K562 (cell line): ENCODE data around the gene KIF3A. TPM values are rescaled to one million over a fixed set of nuclear protein-coding genes. Genes with fewer than 3 reads are reported as not detected.

ENCODE experiments used
- ARID1B ChIP-seq: fragments of 450-650 bp; IDR thresholded peaks from 2 replicates; pipeline ENCODE4 v1.6.1; 2016; ENCODE audit warnings: antibody characterized with exemption, mild to moderate bottlenecking, inconsistent platforms
- BMI1 ChIP-seq: fragments of 150-350 bp; IDR thresholded peaks from 2 replicates; pipeline ENCODE4 v1.6.1; 2014; ENCODE audit warnings: low read length
- CBX8 ChIP-seq: fragments of 200-600 bp; sonication (generic); IDR thresholded peaks from 2 replicates; pipeline ENCODE4 v1.6.1; 2012; ENCODE audit warnings: borderline replicate concordance, mixed run types, low read depth, mild to moderate bottlenecking, moderate library complexity, mixed read lengths, low read length, control low read depth, inconsistent platforms; ENCODE audit not compliant: poor library complexity, severe bottlenecking; ENCODE audit errors: extremely low read depth
- DMBX1 ChIP-seq: fragments of 250-450 bp; sonication (Bioruptor Pico); IDR thresholded peaks from 2 replicates; pipeline ENCODE4 v1.8.0; 2022; ENCODE audit warnings: inconsistent platforms, mild to moderate bottlenecking, moderate library complexity, borderline replicate concordance
- LARP7 ChIP-seq: fragments of 450-650 bp; IDR thresholded peaks from 2 replicates; pipeline ENCODE4 v1.6.1; 2016
- MECOM ChIP-seq: fragments of 250-450 bp; sonication (Bioruptor Pico); IDR thresholded peaks from 2 replicates; pipeline ENCODE4 v1.8.0; 2022; ENCODE audit warnings: inconsistent platforms
- MEF2A ChIP-seq: IDR thresholded peaks from 2 replicates; pipeline ENCODE4 v1.6.1; 2011; ENCODE audit warnings: low read depth, mild to moderate bottlenecking, low read length, moderate library complexity; ENCODE audit not compliant: control insufficient read depth
- NFXL1 ChIP-seq: fragments of 450-650 bp; formaldehyde crosslinking; IDR thresholded peaks from 2 replicates; pipeline ENCODE4 v1.4.0; 2021; ENCODE audit warnings: mild to moderate bottlenecking
- SAP30 ChIP-seq: fragments of 200-600 bp; sonication (generic); IDR thresholded peaks from 2 replicates; pipeline ENCODE4 v1.6.1; 2012; ENCODE audit warnings: borderline replicate concordance, low read depth, mild to moderate bottlenecking, moderate library complexity, low read length, control low read depth, inconsistent platforms; ENCODE audit not compliant: insufficient read depth, poor library complexity, severe bottlenecking
- SRSF9 ChIP-seq: fragments of 200-400 bp; formaldehyde crosslinking; IDR thresholded peaks from 2 replicates; pipeline ENCODE4 v1.6.1; 2017; ENCODE audit warnings: low read depth, low read length, borderline replicate concordance
- YBX1 ChIP-seq: fragments of 450-650 bp; IDR thresholded peaks from 2 replicates; pipeline ENCODE4 v1.7.1; 2016; ENCODE audit warnings: mild to moderate bottlenecking
- ZNF175 ChIP-seq: fragments of 200-800 bp; sonication (Bioruptor generic); IDR thresholded peaks from 2 replicates; pipeline ENCODE4 v1.6.1; 2016; ENCODE audit warnings: low read depth, mild to moderate bottlenecking, missing genetic modification characterization, missing compliant biosample characterization
- ZNF707 ChIP-seq: fragments of 250-450 bp; sonication (Bioruptor Pico); conservative IDR thresholded peaks from 2 replicates; pipeline ENCODE4 v1.8.0; 2022; ENCODE audit warnings: inconsistent platforms, mild to moderate bottlenecking, moderate library complexity
- ZNF780A ChIP-seq: fragments of 250-450 bp; sonication (Bioruptor Pico); IDR thresholded peaks from 2 replicates; pipeline ENCODE4 v1.5.0; 2021; ENCODE audit warnings: mild to moderate bottlenecking
- polyA plus RNA-seq, 8 experiments: library from polyadenylated mRNA; depleted of rRNA in 4 of 8; stranded (reverse) in 5 of 8; unstranded in 3 of 8; fragments of >200 nt; fragmentation: Nextera tagmentation in 2 of 8; fragmentation: Illumina TruSeq in 1 of 8; extraction: Ambion mirVana in 2 of 8; extraction: Trizol in 1 of 8; gene quantifications; 2 replicates each; pipeline versions ENCODE4 v1.2.1 to v1.2.3, GENCODE V29; 2011 to 2014; ENCODE audit warnings: inconsistent platforms in 1 of 8, missing spikeins in 1 of 8
- total RNA-seq, 7 experiments: library from RNA; depleted of rRNA in 6 of 7; stranded (reverse); fragments of >200 nt in 6 of 7; fragmentation: Illumina TruSeq in 2 of 7; extraction: Trizol in 2 of 7; gene quantifications; 2 replicates each; pipeline versions ENCODE4 v1.2.1 to v1.2.3, GENCODE V29; 2011 to 2021; ENCODE audit warnings: low replicate concordance in 1 of 7
- TF ChIP-seq, protein P1 (sequence below), 2 experiments: fragments of 450-650 bp in 1 of 2; sonication (generic) in 1 of 2; formaldehyde crosslinking in 1 of 2; IDR thresholded peaks; 2 replicates each; pipeline versions ENCODE4 v1.7.1 to v1.9.0; 2016 to 2022; ENCODE audit warnings: inconsistent platforms in 1 of 2, mild to moderate bottlenecking in 1 of 2, missing genetic modification reagents in 1 of 2
- TF ChIP-seq, protein P2 (sequence below): fragments of 250-450 bp; sonication (Bioruptor Pico); IDR thresholded peaks from 2 replicates; pipeline ENCODE4 v1.4.0; 2020; ENCODE audit warnings: mild to moderate bottlenecking, moderate library complexity
- TF ChIP-seq, protein P3 (sequence below): fragments of 450-650 bp; IDR thresholded peaks from 2 replicates; pipeline ENCODE4 v1.6.1; 2016; ENCODE audit warnings: missing biosample characterization, missing genetic modification characterization

Gene KIF3A
- total and polyA plus RNA-seq, 9 of the 15 experiments (the other 6 are each of a cell fraction or from before 2014, with no cell fraction given): 1.5 to 7.8 (median 6.0) TPM

DNA sequence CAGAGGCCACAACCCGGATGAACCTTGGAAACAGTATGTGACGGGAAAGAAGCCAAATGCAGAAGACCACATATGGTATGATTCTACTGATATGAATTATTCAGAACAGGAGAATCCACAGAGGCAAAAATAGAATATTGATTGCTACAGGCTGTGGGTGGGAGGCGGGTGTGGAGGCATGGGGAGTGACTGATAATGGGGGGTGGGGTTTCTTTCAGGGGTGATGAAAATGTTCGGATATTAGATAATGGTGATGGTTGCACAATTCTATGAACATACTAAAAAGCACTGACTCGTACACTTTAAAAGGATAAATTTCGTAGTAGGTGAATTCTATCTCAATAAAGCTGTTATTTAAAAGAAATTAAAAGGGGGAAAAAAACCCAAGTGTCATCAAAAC is 52.9 kb downstream of the KIF3A start (continued):
- TF ChIP-seq SRSF9: no peak
- TF ChIP-seq ZNF707: no peak
- TF ChIP-seq NFXL1: no peak
- no peak for TF ChIP-seq ZNF175 (CRISPR knock-in tag)
- TF ChIP-seq, protein P1, sequence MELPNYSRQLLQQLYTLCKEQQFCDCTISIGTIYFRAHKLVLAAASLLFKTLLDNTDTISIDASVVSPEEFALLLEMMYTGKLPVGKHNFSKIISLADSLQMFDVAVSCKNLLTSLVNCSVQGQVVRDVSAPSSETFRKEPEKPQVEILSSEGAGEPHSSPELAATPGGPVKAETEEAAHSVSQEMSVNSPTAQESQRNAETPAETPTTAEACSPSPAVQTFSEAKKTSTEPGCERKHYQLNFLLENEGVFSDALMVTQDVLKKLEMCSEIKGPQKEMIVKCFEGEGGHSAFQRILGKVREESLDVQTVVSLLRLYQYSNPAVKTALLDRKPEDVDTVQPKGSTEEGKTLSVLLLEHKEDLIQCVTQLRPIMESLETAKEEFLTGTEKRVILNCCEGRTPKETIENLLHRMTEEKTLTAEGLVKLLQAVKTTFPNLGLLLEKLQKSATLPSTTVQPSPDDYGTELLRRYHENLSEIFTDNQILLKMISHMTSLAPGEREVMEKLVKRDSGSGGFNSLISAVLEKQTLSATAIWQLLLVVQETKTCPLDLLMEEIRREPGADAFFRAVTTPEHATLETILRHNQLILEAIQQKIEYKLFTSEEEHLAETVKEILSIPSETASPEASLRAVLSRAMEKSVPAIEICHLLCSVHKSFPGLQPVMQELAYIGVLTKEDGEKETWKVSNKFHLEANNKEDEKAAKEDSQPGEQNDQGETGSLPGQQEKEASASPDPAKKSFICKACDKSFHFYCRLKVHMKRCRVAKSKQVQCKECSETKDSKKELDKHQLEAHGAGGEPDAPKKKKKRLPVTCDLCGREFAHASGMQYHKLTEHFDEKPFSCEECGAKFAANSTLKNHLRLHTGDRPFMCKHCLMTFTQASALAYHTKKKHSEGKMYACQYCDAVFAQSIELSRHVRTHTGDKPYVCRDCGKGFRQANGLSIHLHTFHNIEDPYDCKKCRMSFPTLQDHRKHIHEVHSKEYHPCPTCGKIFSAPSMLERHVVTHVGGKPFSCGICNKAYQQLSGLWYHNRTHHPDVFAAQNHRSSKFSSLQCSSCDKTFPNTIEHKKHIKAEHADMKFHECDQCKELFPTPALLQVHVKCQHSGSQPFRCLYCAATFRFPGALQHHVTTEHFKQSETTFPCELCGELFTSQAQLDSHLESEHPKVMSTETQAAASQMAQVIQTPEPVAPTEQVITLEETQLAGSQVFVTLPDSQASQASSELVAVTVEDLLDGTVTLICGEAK (IDR thresholded peaks at IDR 0.05): no peak
- TF ChIP-seq, protein P1 (CRISPR knock-in tag; IDR thresholded peaks at IDR 0.05): no peak
- no peak for TF ChIP-seq SAP30
- no peak for TF ChIP-seq LARP7
- TF ChIP-seq BMI1: no peak
- TF ChIP-seq ARID1B: peak; percentile 87
- TF ChIP-seq, protein P2, sequence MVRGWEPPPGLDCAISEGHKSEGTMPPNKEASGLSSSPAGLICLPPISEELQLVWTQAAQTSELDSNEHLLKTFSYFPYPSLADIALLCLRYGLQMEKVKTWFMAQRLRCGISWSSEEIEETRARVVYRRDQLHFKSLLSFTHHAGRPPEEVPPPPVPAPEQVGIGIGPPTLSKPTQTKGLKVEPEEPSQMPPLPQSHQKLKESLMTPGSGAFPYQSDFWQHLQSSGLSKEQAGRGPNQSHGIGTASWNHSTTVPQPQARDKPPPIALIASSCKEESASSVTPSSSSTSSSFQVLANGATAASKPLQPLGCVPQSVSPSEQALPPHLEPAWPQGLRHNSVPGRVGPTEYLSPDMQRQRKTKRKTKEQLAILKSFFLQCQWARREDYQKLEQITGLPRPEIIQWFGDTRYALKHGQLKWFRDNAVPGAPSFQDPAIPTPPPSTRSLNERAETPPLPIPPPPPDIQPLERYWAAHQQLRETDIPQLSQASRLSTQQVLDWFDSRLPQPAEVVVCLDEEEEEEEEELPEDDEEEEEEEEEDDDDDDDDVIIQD (CRISPR knock-in tag): no peak
- TF ChIP-seq, protein P3, sequence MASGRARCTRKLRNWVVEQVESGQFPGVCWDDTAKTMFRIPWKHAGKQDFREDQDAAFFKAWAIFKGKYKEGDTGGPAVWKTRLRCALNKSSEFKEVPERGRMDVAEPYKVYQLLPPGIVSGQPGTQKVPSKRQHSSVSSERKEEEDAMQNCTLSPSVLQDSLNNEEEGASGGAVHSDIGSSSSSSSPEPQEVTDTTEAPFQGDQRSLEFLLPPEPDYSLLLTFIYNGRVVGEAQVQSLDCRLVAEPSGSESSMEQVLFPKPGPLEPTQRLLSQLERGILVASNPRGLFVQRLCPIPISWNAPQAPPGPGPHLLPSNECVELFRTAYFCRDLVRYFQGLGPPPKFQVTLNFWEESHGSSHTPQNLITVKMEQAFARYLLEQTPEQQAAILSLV (tag): no peak
- TF ChIP-seq MEF2A: peak; percentile 95
- TF ChIP-seq DMBX1 (CRISPR knock-in tag): no peak
- TF ChIP-seq YBX1: no peak
- no peak for TF ChIP-seq MECOM (CRISPR knock-in tag)
- no peak for TF ChIP-seq ZNF780A (CRISPR knock-in tag)
- TF ChIP-seq CBX8: no peak
